Suppressor macrophage treated with lipopolysaccharide for 4 hours (primary cell): ENCODE measurements around the gene FOXC1.

Source experiments
- DNase-seq: peaks from one replicate; pipeline ENCODE4 v3.0.0-alpha.2; 2020

FOXC1 gene

DNA sequence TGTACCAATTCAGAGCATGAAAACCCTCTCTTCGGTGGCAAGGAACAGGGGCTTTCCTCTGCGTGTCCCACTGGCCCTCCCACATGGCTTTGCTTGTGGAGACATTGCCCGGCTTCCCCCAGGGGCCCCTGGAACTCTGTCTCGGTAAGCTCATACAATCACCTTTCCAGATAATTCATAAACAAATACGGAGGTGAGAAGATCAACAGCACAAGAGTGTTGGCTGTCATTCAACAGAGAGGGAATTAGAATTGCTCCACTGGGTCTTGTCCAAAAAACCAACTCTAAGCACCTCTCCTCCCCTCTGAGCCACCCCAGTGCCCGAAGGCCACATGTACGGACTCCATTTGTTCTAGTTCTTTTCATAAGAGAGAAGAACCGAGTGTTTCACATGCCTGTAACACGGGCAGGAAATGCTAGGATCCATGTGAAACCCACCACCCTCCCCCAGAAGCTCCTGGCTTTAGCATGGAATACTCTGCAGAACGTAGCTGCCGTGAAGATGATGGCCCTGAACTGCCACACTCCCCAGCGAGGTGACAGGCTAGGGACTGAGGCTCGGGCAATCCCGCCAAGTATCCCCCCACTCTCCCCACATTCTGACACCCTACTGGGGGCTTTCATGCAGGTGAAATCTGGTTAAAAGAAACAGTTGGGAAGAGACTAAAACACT is 24.6 kb upstream of the FOXC1 start:
- DNase-seq: no peak

DNA sequence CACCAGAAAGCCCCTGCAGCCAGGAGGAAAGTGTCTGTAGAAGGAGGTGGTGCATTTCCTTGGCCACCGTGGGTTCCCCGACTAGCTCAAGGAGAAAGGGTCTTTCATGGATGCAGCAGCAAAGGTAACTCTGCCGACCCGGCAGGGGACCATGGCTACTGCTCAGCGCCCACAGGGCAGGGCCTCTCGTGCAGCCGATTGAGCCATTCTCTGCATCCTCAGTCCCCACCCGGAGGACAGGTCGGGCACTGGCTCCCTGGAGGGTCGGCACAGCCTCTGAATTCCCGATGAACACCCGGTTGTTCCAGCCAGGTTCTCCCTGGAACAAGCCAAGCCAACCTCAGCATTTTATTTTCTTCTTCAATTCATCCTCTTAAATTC is 24.1 kb upstream of the FOXC1 start:
- DNase-seq: no peak

DNA sequence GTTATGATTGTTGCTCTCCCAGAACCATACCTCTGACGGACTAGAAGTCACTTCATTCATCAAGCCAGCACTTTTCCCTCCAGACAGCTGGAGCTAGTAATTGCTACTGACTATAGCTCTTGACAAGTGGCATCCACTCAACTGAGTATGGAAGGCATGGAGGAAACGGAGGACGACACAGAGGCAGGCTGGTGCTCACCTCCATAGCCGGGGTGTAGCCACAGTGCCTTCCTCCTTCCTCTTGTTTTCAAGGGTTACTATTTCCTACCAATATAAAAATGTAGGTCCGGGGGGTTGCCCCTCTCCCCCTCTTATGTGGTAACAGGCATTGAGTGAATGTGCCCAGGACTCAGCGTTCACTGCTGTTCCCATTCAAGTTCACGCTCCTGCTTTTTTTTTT is 23.5 kb upstream of the FOXC1 start:
- DNase-seq: no peak

DNA sequence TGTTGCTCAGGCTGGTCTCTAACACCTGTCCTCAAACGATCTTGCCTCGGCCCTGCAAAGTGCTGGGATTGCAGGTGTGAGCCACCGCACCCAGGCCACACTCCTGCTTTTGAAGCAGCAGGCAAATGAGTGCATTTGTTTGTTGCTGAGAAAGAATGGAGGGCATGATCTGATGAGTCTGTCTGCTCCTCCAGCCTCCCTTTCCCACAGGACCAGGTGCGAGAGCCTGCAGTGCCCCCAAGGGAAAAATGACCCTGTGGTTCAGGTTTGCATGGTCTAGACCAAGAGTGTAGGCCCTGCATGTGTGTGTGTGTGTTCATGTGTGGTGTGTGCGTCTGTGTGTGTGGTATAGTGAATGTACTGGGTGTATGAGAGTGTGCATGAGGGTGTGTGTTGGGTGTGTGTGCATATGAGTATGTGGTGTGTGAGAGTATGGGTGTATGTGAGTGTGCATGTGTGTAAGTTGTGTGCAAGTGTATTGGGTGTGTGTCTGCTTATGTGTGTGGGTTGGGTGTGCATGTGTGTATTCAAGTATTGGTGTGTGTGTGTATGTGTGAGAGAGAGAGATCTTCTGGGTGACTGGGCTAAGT is 22.8 kb upstream of the FOXC1 start:
- DNase-seq: no peak

DNA sequence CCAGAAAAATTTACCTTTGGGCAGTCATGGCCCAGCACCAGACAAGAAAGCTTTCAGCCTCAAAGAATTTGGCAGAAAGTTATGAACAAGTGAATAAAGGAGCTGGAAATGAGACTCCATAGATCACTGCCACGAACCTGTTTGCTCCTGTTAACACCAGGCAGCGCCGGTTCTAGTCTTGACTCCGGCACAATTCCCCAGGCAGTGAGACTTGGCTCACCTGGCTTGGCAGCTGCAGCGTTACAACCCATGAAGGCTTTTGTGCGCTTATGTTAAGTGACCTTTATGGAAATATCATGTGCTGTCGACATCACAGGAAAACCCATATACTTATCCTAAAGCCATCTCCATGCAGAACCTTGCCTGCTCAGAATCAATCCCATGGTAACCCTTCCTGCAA is 22.2 kb upstream of the FOXC1 start:
- no peak for DNase-seq

DNA sequence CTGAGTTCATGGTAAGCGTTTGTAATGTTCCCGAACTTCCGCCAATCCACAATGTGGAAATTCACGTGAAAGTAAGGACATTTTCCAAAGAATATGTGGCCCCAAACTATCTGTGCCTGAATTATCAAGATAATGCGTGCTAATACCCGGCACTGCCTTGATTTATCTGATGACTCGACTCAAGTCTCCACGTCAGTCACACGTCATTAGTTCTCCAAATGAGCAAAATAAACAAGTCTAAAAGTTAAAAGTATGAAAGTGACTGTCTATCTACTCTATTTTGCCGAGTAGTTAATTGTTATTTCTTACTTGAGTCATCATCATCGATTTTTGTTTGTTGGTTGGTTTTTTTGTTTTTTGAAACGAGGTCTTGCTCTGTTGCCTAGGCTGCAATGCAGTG is 21.7 kb upstream of the FOXC1 start:
- no peak for DNase-seq

DNA sequence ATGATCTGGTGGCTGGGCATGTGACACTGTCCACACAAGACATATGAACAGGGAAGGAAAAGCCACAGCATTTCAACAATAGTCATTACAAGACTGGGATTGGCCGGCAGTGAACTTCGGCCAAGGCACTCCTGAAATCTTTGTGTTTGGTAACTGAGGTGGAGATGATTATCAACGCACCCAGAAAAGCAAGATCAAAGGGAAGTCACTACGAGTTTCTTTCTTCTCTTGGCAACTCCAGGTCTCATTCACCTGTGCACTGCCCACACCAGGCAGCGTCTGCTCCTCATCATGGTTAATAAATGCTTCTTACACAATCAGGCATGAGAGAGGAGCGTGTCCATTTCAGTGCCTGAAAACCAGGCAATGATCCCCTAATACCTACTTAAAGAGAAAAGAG is 20.5 kb upstream of the FOXC1 start:
- no peak for DNase-seq

DNA sequence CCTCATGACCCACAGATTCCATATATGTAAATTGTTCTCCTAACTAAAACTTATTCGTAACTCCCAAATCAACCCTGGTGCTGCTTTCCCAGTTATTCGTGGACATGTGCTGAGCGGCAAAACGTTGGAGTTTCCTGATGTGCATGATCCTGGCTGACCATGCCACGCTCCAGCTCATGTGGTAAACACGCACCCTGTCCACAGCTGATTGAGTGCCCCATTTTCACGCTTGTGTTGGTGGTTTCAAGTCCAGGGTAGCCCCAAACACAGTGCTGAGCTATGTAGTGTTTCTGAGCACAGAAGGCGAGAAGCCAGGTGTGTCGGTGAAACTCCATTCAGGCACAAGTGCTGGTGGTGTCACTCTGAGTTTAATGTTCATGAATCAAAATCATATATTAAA is 19.1 kb upstream of the FOXC1 start:
- DNase-seq: no peak

DNA sequence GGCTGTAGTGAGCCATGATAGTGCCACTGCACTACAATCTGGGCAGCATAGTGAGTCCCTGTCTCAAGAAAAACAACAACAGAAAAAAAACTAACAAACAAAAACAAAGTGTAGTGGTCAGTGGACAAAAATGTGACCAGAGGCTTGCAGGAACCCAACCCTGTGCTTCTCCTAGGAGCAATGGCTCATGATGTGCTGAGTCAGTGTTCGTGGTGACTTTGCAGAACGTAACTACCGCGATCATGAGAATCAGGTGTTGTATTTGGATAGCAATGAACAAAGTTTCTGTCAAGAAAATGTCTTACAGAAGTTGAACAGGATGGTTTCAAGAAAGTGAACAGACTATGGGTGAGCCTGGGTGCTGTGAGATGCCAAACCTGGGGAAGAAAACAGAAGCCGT is 18.5 kb upstream of the FOXC1 start:
- no peak for DNase-seq

DNA sequence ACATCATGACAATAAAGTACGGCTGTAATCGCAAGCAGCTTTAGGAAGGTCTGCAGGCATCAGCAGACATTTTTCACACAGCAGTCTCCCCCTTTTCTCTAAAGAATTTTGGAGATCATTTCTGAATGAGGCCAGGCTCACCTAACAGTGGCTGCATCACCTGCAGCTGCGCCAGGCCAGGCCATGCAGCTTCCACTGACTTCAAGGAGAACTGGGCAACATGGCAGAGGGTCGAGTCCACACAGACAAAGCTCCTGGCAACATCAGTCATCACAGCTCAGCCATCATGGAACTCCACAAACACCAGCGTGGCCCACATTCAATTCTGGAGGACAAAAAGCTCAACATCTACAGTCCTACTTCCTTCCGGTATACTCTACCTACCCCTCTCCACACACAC is 17.8 kb upstream of the FOXC1 start:
- DNase-seq: no peak

DNA sequence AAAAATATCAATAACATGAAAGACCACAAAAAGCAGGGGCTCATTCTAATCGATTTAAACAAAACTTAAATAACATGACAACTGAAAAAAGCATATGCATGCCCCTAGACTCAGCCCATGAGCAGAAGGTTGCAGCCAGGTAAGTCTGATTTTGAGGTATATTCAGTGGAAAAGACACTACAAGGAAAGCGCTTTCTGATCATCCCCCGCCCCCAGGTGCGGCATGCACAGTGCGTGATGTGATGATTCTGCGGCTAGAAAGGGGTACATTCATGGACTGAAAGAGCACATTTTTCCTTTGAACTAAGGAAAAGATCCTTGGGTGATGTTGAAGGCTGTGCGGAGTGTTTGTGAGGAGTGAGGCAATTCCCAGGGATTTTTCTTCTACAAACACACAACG is 16.9 kb upstream of the FOXC1 start:
- no peak for DNase-seq

DNA sequence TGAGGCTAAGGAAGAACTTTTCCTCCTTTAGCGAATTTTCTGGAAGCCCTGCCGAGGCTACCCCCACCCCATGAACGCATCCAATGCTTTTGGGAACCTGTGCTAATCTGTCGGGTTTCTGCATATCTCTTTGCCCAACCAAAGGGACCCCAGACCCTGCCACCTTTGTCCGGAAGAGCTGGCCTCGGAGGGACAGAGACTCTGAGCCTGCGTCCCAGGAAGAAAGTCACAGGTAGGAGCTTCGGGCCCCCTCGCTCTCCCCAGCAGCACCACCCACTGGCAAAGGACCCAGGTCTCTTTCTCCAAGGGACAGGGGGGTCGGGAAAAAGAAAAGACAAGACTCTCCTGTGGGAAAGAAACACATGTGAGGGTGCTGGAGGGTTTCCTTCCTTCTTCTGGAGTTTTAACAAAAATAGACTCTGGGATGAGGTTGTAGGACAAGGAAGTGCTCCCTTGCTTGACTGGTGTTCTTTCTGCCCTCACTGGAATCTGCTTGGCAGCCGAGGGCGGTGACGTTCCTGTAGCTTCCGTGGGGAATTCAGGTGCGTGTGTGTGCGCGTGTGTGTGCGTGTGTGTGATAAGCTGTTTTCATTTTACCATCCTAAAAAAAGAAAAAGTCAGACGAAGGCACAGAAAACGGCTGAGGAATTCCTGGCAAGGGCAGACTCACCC is 16.3 kb upstream of the FOXC1 start:
- no peak for DNase-seq

DNA sequence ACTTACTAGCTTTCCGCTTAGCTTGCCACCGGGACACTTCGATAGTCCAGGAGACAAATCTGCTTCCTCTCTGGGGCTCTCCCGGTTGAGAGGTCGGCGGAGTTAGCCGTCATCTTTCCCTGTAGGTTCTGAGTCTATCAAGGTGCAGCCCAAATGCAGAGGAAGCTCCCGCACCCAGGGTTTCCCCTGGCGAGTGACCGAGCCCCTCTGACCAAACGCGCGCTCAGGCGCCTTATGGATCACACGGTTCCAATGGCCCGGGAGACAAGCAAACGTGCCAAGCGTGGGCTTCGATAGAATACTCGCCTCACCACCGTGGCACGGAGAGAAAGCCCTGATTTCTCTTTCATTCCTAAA is 15.8 kb upstream of the FOXC1 start:
- no peak for DNase-seq

DNA sequence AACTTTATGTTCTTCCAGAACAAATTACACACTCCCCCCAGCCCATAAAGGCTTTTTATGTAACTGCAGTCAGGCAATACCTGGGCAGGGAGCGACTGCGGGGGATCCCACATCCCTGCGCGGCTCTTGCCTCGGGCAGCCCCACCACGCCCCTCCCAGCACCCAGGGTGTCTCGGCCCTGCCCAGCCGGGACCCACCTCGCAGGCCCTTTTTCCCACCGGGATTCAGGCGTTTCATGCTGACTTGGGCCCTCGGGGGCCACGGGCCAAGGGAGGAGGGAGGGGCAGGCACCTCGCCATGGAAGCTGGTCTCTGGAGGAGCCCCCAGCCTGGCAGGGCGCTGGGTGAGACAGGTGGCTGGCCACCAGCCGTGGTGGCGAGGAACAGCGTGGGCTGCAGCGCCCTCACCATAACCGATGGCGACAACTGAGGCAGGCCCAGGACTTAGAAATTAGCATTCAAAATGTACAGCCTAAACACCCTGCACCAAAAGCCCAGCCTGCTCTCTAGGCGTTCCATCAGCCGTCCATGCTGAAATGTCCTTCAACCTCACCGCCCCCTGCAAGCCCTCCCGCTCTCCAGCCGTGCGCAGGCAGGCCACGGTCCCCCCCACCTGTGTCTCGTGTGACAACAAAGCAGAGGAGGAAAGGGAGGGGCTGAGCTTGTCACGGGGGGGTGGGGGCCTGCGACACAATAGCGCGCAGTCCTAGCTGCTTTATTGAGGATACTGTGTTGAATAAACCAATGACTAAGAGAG is 15.1 kb upstream of the FOXC1 start:
- no peak for DNase-seq

DNA sequence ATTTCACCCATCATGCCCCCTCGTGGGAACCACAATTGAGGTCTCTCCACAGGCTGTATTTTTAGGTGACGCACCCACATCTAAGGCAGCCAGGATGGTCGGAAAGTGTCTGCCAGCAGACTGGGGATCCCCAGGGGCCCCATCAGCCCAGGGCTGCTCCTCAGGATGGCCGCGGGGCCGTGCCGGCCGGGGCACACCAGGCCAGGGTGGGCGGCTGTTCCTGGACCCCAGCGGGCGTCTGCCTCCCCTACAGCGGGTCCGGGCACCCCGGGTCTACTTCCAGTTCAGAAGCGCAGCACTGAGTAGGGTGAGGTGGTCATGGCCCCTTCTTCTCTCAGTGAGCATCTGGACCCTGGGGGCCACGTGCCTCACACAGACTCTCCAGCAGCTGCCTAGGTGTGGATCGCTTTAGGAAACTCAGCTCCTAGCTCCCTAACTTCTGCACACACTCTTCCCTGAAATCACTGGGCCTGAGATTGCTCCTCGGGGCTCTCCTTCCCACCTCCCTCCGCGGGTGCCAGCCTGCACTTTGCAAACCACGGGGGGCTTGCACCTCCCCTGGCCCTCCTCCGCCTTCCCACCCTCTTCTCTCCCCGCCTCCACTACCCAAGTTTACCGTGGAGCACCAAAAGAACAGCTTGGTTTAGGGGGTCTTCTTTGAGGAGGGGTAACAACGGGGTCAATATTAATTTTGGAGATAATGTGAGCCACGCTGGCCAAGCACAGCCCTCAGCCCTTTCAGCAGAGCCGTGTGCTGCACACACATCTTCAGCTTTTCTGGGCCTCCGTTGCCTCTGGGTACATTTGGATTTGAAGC is 14.2 kb upstream of the FOXC1 start:
- no peak for DNase-seq

DNA sequence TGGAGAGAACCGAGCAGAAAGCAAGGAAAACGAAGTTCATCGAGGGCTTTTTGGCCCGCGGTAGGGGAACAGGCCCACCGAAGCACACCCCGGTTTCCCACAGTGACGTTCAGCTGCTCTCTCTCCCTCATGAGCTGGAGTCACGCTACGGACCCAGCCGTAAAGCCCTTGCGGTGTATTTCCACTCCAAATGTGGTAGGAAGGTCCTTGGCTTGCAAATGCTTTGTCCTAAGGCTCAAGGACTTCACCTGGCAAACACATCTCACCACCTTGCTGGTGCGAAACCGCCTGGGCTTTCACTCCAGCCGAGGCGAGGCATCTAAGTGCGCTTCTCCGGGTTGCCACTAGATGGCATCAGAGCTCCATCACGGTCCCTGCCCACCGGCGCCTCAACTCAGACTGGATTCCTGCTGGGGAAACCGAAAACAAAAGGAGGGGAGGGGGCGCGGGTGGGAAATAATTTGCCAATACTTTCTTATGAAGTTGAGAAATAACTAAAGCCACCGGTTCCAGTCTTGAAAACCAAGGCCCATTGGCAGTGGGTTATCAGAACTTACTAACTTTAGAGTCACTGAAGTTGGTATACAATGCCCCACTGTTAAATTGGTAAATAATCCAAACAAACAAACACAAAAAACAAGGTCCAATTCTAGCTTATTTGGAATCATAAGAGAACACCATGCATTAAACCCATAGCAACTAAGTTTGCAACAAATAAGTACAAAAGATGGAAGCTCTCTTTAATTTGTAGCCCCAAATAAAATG is 13.4 kb upstream of the FOXC1 start:
- DNase-seq: peak; percentile 71

DNA sequence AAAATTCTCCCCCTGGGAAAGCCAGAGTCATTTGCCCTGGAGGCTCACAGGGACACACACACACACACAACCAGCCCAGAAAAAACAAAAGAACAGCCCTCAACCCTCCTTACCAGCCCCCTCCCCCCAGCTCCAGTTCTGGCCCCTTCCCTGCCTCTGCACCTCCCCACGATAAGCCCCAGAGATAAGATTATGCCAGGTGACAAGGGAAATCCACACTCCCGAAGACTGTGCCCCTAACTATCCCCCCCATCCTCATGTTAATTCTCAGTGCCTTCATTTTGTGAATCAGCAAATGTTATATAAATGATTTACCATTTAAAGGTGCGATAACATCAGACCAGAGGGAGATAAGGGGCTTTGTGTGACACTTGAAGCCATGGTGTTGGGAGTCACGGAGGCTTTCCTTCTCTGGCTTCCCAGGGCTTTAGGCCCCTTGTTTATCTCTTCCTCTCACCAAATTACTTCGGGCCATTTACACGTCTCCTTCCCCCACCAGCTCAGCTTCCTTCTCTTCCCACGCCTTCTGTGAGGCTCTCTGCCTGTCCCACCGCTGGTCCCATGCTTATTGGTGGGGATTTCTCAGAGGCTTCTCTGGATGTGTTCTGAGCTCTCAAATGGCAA is 12.5 kb upstream of the FOXC1 start:
- no peak for DNase-seq

DNA sequence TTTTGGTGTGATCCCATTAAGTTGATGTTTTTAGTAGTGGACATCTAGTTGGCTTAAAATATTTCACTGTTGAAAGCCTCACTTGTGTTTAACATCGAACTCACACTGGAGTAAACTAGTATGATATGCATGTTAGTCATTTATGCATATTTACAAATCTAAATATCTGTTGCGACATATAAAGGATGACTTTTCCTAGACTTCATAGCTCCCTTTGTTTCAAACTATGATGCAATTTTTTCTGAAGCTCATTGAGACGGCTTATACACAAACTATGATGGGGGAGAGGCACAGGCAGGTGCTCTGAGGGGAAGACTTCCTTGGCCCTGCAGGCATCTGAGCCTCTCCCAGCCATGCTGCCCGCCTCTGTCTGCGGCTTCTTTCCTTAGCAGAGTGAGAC is 11.8 kb upstream of the FOXC1 start:
- DNase-seq: no peak

DNA sequence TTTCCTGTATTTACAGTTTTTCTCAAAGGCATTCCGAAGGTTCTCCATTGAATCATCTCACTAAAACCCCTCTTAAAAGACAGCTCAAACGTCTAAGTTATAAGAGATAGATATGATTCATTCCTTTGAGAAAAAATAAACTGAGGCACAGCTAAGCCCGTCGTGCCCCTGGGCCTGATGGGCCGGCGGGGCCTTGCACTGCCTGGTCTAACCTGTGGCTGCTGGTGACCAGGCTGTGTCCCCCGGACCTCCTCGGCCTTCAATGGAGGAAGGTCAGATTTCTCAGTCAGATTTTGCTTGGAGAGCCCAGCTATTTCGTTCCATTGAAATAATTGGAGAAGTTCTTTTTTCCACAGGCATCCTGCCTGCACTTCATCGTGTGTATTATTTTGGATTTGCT is 11.3 kb upstream of the FOXC1 start:
- no peak for DNase-seq

DNA sequence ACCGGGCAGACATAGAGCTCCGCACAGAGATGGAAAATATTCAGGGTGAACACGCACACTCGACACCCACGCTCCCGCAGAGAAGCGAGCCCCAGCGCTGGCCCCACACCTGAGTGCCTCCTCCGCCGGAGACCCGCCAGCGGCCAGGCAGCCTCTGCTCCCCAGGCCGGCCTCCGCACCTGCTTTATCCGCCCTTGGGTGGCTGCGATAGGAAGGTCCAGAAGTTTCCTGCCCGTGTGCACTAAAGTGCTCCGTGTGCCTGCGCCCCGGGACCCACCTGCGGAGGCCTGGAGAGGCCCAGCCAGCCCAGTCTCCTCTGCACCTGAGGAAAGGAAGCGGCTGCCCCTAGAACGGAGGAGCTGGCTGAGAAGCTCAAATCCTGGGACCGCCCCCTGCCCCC is 10.8 kb upstream of the FOXC1 start:
- DNase-seq: no peak

DNA sequence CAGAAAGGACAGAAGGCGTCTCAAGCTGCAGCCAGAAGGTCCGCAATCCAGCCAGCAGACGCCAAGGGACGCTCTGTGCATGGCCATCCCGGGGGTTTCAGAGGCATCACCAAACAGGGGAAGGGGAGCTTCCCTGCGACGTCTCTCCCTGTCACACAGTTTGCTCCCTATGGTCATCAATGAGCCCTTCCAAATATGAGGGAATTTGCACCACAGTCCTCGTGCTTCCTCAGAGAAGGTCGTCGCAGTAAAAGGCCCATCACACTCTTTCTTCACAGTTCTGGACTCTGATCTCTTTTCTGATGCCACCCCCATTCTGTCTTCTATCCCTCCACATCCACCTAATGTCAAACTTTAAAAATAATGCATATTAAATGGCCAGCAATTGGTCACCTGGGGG is 10.2 kb upstream of the FOXC1 start:
- no peak for DNase-seq
